GM19397 (cell line): ENCODE data around the gene CTXND1.
"Not testable (repeated sequence)": the region's sequence is repeated elsewhere in the genome, so short reads cannot be mapped to it uniquely, and the experiment has no call there.

ENCODE experiments used
- ATAC-seq: cut with Tn5 transposase; IDR thresholded peaks from one replicate; pipeline ENCODE4 v1.9.1; 2021; ENCODE audit warnings: mild to moderate bottlenecking, moderate library complexity; ENCODE audit not compliant: unreplicated experiment

Gene CTXND1

GRCh38 chr15:80160570-80161156 is 91.3 kb downstream of the CTXND1 start:
- peak; percentile 77 for ATAC-seq

- no peak for ATAC-seq
These were observed 92.0 kb downstream of the CTXND1 start for GRCh38 chr15:80159811-80160569.

DNA sequence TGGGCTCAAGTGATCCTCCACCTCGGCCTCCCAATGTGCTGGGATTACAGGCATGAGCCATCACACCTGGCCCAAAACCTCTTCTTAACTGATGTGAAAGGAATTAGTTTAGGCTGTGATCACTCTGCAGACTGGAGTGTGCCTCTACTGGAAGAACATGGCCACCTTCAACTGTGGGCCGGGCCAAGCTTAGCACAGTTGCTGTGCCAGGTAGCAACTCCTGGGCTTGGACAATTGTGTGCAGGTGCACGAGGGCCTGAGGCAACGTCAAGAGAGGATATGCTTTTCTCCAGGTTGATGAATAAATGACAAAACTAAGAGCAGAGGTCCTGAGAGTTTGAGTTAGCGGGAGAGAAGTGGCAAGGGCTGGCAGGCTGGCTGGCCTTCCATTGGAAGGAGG is 92.7 kb downstream of the CTXND1 start:
- ATAC-seq: no peak

DNA sequence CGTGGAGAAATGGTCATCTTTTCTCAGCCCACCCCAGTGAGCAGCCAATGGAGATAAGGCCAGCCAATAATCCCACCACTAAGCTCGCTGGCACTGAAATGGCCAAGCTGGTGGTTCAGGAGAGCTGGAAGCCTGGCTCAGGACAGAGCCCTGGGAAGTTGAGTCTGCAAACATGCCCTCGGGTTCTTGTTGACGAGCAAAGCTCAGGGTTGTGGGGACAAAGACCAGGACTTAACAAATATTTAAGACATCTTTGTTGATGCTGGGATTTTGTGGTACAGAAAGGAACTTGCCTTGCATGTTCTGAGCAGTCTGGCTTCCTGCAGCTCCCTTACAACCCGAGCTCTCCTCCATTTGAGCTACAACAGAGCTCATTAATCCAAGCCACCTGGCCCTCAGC is 94.8 kb downstream of the CTXND1 start:
- ATAC-seq: no peak

DNA sequence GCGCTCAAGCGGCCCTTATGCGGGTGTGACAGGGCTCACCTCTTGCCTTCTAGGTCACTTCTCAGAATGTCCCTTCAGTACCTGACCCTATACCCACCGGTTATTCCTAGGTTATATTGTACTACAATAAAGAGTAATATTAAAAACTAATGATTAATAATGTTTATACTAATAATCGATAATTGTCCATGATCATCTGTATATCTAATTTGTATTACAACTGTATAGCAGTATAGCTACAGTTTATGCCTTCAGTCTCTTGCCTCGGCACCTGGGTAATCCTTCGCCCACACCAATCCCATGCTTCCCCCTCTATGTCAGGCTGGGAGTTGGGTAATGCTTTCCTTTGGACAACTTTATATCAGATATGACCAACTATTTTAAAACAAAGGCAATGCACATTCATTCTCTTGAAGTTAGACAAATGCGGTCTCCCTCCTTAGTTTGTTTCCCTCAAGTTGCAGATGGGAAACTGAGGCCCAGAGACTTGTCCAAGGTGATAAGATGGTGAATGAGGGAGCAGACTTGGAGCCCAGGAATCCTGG is 95.8 kb downstream of the CTXND1 start:
- no peak for ATAC-seq

- not testable (repeated sequence) for ATAC-seq
These were observed 96.4 kb downstream of the CTXND1 start for GRCh38 chr15:80155378-80156175.

- ATAC-seq: no peak
These were observed 97.0 kb downstream of the CTXND1 start for GRCh38 chr15:80155001-80155377.

- ATAC-seq: no peak
These were observed 97.7 kb downstream of the CTXND1 start for GRCh38 chr15:80154336-80154735.

- no peak for ATAC-seq
These were observed 98.1 kb downstream of the CTXND1 start for GRCh38 chr15:80153900-80154299.

DNA sequence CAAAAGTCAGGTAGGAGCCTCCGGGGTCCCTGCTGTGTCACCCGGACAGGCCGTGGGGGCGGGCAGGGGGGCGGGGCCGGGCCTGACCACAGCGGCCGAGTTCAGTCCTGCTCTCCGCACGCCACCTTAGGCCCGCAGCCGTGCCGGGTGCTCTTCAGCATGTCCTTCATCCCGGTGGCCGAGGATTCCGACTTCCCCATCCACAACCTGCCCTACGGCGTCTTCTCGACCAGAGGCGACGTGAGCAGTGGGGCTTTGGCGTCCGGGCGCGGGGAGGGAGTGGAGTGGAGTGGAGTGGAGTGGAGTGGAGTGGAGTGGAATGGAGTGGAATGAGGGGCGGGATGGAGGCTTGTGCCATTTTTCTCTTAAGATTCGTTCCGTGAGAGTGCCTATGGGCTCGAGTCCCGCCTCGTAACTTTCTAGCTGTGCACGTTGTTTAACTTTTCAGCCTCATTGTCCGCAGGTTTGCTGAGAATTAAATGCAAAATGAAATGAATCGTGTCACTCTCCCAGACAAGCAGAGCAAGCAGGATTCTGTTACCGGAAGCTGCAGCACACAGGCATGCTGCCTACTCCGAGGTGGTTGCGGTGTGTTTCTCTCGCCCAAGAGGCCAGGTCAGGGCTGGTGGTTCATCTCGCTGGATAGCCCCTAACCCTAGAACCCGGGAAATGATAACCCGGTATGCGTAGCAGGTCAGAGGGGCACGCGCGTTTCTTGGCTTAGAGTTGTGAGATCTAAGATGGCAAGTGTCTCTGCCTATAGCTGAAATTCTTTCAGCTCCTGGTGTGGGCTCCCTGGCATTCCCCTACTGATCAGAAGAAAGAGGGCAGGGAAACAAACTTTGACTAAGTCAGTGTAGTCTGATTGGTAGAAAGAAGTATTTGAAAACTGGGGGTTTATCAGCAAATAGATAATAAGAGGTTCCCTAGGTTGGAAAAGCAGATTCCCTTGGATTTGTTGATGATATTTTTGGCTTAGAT is 98.8 kb downstream of the CTXND1 start, which contains the start of gene FAH:
TSS of gene FAH (plus strand) at position 104 of the 981 bp plus-strand sequence. CDS start at position 160, 56 bp downstream.
- ATAC-seq: peak; percentile 62

DNA sequence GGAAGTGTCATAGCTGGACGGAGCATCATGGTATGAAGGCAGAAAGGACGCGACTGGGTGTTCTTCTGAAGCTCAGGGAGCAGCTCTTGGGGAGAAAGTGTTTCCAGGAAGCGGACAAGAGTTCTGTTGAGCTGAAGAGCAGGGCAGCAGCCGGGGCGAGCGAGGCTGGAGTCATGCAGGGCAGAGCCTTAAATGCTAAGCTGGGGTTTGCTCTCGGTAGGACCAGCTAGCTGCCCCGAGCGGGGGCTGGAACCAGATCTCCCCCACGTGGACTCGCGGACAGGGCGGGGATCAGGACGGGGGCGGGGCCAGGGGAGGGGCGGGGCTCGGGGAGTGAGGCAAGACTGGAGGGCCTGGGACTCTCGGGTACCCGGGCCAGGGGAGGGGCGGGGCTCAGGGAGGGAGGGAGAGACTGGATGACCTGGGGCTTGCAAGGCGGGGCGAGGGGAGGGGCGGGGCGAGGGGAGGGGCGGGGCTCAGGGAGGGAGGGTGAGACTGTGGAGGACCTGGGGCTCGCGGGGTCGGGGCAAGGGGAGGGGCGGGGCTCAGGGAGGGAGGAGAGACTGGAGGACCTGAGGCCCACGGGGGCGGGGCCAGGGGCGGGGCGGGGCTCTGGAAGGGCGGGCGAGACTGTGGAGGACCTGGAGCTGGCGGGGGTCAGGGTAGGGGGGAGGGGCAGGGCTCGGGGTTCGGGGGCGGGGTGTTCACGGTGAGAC is 99.7 kb downstream of the CTXND1 start:
- ATAC-seq: peak; percentile 46

DNA sequence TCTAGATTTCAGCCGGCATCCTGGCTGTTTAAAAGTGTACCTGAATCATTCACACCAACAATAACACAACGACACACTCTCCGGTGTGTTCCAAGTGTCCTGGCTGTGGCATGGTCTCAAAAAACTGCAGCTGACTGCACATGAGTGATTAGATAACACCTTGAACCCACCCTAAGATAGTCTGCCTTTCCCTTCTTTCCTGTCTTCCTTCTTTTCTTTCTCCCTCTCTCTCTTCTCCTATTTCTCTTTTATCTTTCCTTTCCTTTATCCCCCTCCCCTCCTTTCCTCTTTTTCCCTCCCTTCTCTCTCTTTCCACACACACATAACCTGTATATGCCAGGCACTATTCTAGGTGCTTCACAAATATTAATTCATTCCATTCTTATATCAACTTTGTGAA is 100.4 kb downstream of the CTXND1 start:
- ATAC-seq: no peak

DNA sequence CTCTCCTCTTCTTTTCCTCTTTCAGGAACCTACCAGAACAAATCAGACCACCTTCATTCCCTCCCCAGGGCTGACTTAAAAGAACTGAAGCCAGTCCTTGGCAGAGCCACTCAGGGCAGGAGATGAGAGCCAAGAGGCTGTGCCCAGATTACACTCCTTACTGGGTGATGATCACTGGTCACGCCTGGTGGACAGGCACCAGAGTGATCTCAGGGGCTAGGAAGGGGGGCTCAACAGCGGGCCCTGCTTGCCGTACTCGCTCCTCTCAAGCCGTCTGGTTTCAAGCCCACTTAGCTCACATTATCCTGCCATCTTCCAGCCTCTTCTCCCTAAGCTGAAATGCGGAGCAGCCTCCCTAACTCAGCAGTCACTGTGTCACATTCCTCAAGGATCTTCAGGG is 100.9 kb downstream of the CTXND1 start:
- ATAC-seq: no peak
